ENCODE results near the gene TTC9.

The TTC9 gene

DNA sequence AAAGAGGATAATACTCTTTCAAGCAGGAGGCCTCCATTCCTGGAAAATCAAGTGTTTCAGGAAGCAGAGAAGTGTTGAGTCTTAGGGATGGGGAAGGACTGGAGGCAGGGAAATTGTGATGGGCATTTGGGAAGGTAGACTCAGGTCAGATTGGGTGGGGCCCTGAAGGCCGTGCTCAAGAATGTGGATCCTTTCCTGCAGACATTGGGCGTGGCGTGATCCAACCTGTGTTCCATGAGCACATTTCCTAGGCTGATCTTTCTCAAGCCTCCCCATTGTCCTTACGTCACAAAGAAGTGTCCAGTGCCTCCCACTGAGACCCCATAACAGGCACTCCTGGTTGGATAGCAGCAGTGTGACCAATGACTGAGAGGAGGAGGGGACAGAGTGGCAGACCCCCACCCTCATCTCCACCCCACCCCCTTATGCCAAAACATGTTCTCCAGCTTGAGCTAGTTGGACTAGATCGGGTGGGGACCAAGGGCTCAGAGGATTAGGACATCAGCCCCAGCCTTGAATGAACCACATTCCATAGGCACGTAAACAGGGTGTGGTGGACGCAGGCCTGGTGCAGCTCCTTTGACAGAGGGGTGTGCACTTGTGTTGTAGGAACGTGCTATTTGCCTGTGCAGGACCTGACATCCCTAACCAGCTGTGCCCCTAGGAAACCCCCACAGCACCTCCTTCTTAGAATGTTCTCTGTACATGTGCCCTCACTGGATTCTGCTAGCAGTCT, 76.8 kb downstream of the TTC9 start:
- no peak for DNase-seq

GRCh38 chr14:70721542-70721941, 79.8 kb downstream of the TTC9 start:
- DNase-seq, result no peak

DNA sequence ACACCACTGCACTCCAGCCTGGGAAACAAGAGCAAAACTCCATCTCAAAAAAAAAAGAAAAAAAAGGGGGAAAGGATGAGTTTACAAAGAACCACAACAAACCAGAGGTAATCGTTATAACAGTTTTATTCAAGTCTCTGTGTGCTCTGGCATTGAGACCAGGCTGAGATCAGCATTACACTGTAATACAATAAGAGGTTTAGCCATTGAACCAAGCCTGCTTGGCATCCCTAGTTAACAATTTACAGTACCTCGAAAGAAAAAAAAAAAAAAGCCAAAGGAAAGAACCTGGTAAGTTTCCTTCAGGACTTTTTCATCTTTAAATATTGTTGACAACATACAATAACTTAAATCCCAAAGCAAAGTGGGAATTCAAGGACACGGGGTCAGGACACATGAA, 80.7 kb downstream of the TTC9 start:
- no peak for DNase-seq

GRCh38 chr14:70723276-70723675, 81.6 kb downstream of the TTC9 start:
- no peak for DNase-seq

GRCh38 chr14:70724110-70724509, 82.4 kb downstream of the TTC9 start:
- DNase-seq, result no peak

DNA sequence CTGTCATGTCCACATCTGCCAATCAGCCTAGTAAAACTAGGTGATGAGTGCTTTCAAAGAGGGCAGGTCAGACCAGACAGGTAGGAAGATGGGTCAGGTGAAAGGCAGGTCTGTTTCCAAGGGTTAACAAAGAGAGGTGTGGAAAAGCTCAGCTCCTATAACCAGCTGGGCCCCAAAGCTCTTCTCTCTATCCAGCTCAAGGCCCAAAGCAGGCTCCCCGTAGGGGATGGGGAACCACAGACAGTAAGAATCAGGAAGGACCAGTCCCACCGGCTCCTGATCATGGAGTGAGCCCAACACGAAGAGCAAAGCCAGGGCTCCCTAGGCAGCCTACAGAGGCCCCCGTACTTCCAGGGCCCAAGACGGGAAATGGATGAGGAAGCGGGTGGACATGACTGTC, 83.2 kb downstream of the TTC9 start:
- no peak for DNase-seq
